SIG-M5 treated with dmso at 0.1 percent for 504 hours (cell line): ENCODE data around the gene AP4B1.
"Not testable (repeated sequence)": the region's sequence is repeated elsewhere in the genome, so short reads cannot be mapped to it uniquely, and the experiment has no call there.

Experiments used
- DNase-seq: peaks from one replicate; lab custom pipeline; 2025; ENCODE audit not compliant: unreplicated experiment; lab: John Stamatoyannopoulos, UW

Gene AP4B1

GRCh38 chr1:113904674-113905434 is at the start of gene AP4B1, which contains the start of gene DCLRE1B:
TSS of gene AP4B1 (minus strand) at chr1:113904799. CDS start at chr1:113904717, 82 bp downstream.
TSS of gene DCLRE1B (plus strand) at chr1:113905326. CDS start at chr1:113905587, 261 bp downstream.
- peak; percentile 100 for DNase-seq

- no peak for DNase-seq
Observed at GRCh38 chr1:113951719-113952118, 47.1 kb upstream of the AP4B1 start.

DNA sequence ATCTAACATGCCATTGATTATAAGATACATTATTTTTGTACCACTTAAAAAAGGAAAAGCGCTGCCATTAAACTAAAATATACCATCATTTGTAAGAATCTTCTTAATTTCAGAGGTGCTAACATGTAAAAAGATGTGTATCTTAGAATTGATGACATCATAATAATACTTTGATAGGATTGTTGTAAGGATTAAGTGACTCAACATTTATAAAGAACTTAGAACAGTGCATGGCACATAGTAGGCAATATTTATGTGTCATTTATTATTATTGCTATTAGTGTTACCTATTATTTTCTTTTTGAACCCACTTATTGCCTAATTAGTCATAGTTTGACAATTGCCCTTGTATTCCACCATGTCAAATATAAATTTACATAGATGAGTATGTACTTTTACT is 46.3 kb upstream of the AP4B1 start:
- DNase-seq: no peak

DNA sequence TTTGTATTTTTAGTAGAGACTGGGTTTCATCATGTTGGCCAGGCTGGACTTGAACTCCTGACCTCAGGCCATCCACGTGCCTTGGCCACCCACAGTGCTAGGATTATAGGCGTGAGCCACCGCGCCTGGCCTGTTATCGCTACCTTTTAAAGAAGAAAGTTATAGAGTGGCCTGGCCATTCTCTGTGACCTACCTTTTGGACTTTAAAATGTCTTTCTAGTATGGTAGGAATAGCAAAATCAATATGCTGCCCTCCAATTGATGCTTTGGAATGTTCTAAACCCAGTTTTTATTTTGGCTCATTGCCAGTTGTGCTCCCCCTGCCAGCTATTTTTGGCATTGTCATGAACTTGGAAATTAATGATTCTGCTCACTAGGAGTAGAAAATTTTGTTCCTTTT is 44.4 kb upstream of the AP4B1 start:
- no peak for DNase-seq

- DNase-seq: not testable (repeated sequence)
Observed at GRCh38 chr1:113948151-113948550, 43.6 kb upstream of the AP4B1 start.

- no peak for DNase-seq
Observed at GRCh38 chr1:113947388-113948107, 42.9 kb upstream of the AP4B1 start.

DNA sequence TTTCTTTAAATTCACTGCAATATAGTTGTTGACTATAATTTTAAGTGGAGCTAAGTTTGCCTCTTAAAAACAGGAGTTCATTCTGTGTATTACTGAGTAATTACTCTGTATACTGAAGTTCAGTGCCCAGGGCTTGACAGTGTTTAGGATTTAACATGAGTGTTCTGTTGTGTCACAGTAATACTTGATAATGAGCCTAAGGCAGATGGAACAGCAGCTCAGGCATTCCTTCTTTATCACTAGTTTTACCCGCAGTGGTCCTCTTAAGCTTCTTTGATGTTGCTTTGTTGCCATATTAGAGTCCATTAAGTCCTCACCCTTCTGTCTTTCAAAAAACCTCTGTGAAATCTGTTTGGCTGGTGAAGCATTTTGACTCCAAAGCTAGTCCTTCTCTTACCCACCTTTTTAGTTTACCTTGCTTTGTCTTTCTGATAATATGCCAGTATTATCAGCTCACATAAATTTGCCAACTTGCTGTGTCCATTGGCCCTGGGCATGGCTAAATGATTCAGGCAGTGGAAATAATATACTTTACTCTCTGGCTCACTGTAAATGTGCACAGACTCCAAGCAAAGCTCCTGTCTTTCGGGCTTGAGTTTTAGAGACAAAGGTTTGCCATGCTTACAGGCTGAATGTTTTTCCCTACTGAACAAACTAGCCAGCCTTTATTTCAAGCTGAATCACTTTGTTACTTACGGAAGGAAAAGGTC is 42.2 kb upstream of the AP4B1 start:
- no peak for DNase-seq

- no peak for DNase-seq
Observed at GRCh38 chr1:113946112-113946511, 41.5 kb upstream of the AP4B1 start.

GRCh38 chr1:113945329-113945728 is 40.7 kb upstream of the AP4B1 start:
- DNase-seq: no peak

GRCh38 chr1:113943028-113943811 is 38.6 kb upstream of the AP4B1 start:
- DNase-seq: peak; percentile 92

GRCh38 chr1:113942527-113942926 is 37.9 kb upstream of the AP4B1 start:
- no peak for DNase-seq

DNA sequence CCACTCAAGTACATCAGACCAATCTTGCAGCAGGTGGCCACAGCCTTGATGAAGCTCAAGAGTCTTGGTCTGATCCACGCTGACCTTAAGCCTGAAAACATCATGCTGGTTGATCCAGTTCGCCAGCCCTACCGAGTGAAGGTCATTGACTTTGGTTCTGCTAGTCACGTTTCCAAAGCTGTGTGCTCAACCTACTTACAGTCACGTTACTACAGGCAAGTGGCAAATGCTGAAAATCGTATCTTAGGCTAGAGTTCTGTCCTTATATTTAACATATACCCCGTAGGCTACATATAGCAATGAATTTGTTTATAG is 36.6 kb upstream of the AP4B1 start:
- no peak for DNase-seq

DNA sequence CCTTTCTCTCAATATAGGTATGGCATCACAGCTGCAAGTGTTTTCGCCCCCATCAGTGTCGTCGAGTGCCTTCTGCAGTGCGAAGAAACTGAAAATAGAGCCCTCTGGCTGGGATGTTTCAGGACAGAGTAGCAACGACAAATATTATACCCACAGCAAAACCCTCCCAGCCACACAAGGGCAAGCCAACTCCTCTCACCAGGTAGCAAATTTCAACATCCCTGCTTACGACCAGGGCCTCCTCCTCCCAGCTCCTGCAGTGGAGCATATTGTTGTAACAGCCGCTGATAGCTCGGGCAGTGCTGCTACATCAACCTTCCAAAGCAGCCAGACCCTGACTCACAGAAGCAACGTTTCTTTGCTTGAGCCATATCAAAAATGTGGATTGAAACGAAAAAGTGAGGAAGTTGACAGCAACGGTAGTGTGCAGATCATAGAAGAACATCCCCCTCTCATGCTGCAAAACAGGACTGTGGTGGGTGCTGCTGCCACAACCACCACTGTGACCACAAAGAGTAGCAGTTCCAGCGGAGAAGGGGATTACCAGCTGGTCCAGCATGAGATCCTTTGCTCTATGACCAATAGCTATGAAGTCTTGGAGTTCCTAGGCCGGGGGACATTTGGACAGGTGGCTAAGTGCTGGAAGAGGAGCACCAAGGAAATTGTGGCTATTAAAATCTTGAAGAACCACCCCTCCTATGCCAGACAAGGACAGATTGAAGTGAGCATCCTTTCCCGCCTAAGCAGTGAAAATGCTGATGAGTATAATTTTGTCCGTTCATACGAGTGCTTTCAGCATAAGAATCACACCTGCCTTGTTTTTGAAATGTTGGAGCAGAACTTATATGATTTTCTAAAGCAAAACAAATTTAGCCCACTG is 36.0 kb upstream of the AP4B1 start:
- DNase-seq: peak; percentile 93

DNA sequence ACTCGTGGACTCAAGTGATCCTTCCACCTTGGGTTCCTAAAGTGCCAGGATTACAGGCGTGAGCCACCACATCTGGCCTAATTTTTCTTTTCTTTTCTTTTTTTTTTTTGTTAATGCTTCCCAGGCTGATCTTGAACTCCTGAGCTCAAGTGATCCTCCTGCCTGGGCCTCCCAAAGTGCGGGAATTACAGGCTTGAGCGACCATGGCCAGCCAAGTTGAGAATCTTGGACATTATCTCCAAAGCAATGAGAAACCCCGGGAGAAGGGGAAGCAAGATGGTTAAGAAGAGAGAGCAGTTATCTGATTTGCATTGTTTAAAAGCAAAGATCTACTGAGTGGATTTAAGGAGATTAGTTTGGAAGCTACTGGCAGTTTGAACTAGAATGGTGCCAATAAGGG is 33.6 kb upstream of the AP4B1 start:
- no peak for DNase-seq

DNA sequence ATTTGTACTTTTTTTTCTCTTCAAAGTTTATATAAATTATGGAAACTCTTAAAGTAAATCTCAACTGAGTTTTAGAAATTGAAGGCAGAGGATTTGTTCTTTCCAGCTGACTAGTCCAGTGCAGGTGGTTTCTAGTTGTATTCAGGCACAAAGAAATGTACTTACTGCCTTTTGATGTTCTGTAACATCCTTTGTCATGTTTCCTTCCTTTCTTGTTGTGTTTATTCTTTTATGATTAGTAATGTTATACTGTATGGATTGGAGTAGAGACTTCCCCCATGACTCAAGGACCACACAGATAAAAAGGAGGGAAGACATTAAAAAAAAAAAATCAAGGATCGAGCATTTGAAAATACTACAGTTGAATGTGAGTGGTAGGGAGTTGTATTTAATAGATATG is 32.5 kb upstream of the AP4B1 start:
- no peak for DNase-seq

DNA sequence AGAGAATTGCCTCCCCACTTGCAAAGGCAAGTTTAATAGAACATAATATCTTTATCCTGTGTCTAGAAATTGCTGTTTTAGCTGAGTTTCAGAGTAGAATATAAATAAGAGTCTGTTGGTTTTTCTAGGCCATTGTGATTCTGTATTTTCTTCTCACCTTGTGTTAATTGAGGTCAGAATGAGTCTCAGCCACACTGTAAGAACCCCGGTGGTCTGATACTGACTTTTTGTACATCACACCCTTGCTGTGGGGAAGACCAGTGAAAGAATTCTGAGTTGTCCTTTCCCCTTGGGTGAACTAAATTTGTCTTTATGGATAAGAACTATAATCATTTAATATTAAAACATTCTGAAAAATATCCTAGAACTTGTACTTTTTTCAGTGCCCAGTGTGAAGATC is 31.4 kb upstream of the AP4B1 start:
- DNase-seq: no peak

GRCh38 chr1:113935176-113935575 is 30.6 kb upstream of the AP4B1 start:
- DNase-seq: no peak

DNA sequence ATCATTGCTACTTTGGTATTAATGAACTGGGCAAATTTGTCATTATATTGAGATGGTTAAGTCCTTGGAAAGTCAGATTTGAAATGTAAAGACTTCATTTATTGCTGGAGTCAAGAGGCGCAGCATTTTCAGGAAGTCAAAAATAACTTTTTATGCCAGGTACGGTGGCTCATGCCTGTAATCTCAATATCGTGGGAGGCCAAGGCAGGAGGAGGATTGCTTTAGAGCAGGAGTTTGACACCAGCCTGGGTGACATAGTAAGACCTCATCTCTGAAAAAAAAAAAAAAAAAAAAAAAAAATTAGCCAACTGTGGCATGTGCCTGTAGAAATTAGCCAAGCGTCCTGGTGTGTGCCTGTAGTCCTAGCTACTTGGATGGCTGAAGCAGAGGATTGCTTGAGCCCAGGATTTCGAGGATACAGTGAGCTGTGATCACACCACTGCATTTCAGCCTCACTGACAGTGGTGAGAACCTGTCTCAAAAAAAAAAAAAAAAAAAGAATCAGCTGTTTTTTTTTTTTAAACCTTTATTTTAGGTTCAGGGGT is 30.0 kb upstream of the AP4B1 start:
- no peak for DNase-seq

DNA sequence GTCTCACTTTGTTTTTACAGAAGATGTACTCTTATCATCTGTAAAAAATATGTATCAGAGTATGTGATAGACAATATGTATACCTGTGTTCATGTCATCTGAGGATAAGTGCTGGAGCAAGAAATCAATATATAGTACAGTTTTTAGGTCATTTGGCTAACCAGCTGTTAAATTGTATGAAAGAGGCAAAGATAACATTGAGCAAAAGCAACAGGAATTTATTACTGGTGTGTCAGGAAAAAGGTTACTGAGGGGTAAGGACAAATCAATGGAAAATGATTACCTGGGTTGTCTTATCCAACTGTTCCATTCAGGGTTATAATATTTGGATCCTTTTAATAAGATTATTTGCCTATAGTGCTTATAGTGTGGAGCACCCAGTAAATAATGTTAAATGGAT is 29.4 kb upstream of the AP4B1 start:
- DNase-seq: no peak

DNA sequence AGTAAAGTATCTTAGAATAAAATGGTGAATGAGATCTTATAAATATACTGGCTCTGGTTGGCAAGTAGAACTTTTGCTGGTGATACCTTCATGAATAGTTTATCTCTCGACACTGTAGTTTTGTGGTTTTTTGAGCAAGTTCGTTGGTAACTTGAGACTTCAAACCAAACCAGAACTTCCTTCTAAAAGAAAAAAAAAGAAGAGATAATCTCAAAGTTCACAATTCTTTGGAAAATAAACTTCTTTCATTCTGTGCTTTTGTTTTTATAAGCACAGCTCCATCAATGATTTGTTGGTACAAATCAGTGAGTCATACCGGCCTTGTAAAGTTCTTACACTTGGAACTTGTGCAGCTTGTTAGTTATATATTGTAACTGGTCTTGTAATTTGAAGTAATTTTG is 26.9 kb upstream of the AP4B1 start:
- DNase-seq: peak; percentile 61
